Mesendoderm (in vitro differentiated cells): ENCODE data around the gene FCRL6.

ENCODE experiments used
- DNase-seq: peaks from one replicate; pipeline ENCODE4 v3.0.0; 2013
- H2AK5ac ChIP-seq: 2 replicates; pipeline ENCODE4 v1.6.1; 2013; ENCODE audit warnings: low read length, inconsistent platforms
- H2BK120ac ChIP-seq: 2 replicates; pipeline ENCODE4 v1.6.1; 2013; ENCODE audit warnings: low read depth, mild to moderate bottlenecking, low read length, moderate library complexity, mixed read lengths
- H2BK15ac ChIP-seq: replicated peaks from 2 replicates; pipeline ENCODE4 v1.6.1; 2013; ENCODE audit warnings: low read depth, mild to moderate bottlenecking, moderate library complexity
- H2BK5ac ChIP-seq: 2 replicates; pipeline ENCODE4 v1.6.1; 2013; ENCODE audit warnings: low read length, inconsistent platforms
- H3K18ac ChIP-seq: 2 replicates; pipeline ENCODE4 v1.6.1; 2013; ENCODE audit warnings: mild to moderate bottlenecking, low read length, mixed read lengths
- H3K23ac ChIP-seq: one replicate; pipeline ENCODE4 v1.6.1; 2013; ENCODE audit warnings: low read length
- H3K27ac ChIP-seq: 2 replicates; pipeline ENCODE4 v1.5.1; 2013; ENCODE audit warnings: low read depth, mild to moderate bottlenecking, inconsistent platforms, low read length, moderate library complexity
- H3K27me3 ChIP-seq: 2 replicates; pipeline ENCODE4 v1.6.1; 2013; ENCODE audit warnings: low read length, control low read depth, mild to moderate bottlenecking, inconsistent platforms; ENCODE audit not compliant: insufficient read depth, poor library complexity
- H3K36me3 ChIP-seq: 2 replicates; pipeline ENCODE4 v1.6.1; 2013; ENCODE audit warnings: low read length, inconsistent platforms; ENCODE audit not compliant: control insufficient read depth, insufficient read depth
- H3K4ac ChIP-seq: one replicate; pipeline ENCODE4 v1.6.1; 2013; ENCODE audit warnings: low read depth, mild to moderate bottlenecking, low read length, moderate library complexity
- H3K4me1 ChIP-seq: 2 replicates; pipeline ENCODE4 v1.6.1; 2013; ENCODE audit warnings: low read depth, low read length, inconsistent platforms; ENCODE audit not compliant: control insufficient read depth
- H3K4me2 ChIP-seq: 2 replicates; pipeline ENCODE4 v1.6.1; 2013; ENCODE audit warnings: low read length
- H3K4me3 ChIP-seq: 2 replicates; pipeline ENCODE4 v1.5.1; 2013; ENCODE audit warnings: mild to moderate bottlenecking, low read length
- H3K56ac ChIP-seq: one replicate; pipeline ENCODE4 v1.6.1; 2013; ENCODE audit warnings: low read length
- H3K79me1 ChIP-seq: 2 replicates; pipeline ENCODE4 v1.6.1; 2013; ENCODE audit warnings: low read length, inconsistent platforms
- H3K79me2 ChIP-seq: 2 replicates; pipeline ENCODE4 v1.6.1; 2013; ENCODE audit warnings: mild to moderate bottlenecking, low read length; ENCODE audit not compliant: control insufficient read depth, insufficient read depth
- H3K9ac ChIP-seq: 2 replicates; pipeline ENCODE4 v1.6.1; 2013; ENCODE audit warnings: low read length, inconsistent platforms
- H4K5ac ChIP-seq: one replicate; pipeline ENCODE4 v1.6.1; 2013; ENCODE audit warnings: low read length
- H4K8ac ChIP-seq: one replicate; pipeline ENCODE4 v1.6.1; 2013; ENCODE audit warnings: low read depth, mild to moderate bottlenecking, control low read depth, low read length, moderate library complexity
- WGBS: extraction: QIAGEN DNeasy Blood & Tissue Kit; methylation state at CpG from one replicate; pipeline ENCODE4 v1.1.7; 2013; ENCODE audit warnings: low lambda C conversion rate, missing lambda C conversion rate; ENCODE audit not compliant: insufficient coverage; ENCODE audit errors: extremely low coverage; 5-methylcytosine and 5-hydroxymethylcytosine counted together

Gene FCRL6

GRCh38 chr1:159848326-159848725 is 46.2 kb downstream of the FCRL6 start:
- H2BK15ac ChIP-seq, result no peak overlapping the region
- no peak overlapping the region for H2AK5ac ChIP-seq
- no peaks in the 10 kb centered on the region for H3K79me2 ChIP-seq
- H3K9ac ChIP-seq, result no peak overlapping the region
- no peak overlapping the region for H2BK5ac ChIP-seq
- H3K4me2 ChIP-seq, result no peak overlapping the region
- no peak overlapping the region for H3K56ac ChIP-seq
- no peak overlapping the region for H4K8ac ChIP-seq
- no peak overlapping the region for H3K4ac ChIP-seq
- H3K4me3 ChIP-seq, result no peak overlapping the region
- no peak overlapping the region for H3K27ac ChIP-seq
- H3K27me3 ChIP-seq, result no peaks in the 10 kb centered on the region
- no peaks in the 10 kb centered on the region for H3K36me3 ChIP-seq
- no peak overlapping the region for H3K23ac ChIP-seq
- no CpG with 5 or more reads among the region's 3 CpGs for WGBS
- no peak overlapping the region for H4K5ac ChIP-seq
- H3K4me1 ChIP-seq, result no peaks in the 10 kb centered on the region
- H3K79me1 ChIP-seq, result no peaks in the 10 kb centered on the region
- no peak for DNase-seq
- no peak overlapping the region for H3K18ac ChIP-seq
- no peak overlapping the region for H2BK120ac ChIP-seq

- Histone ChIP-seq H3K4me1 (no peaks in the 10 kb centered on the region), H3K79me2 (no peaks in the 10 kb centered on the region), H3K18ac (no peak overlapping the region), H2BK5ac (no peak overlapping the region), H3K27ac (no peak overlapping the region), H3K27me3 (no peaks in the 10 kb centered on the region), H3K79me1 (no peaks in the 10 kb centered on the region), H3K4me3 (no peak overlapping the region), H3K23ac (peak overlapping the region; percentile 66), H3K36me3 (no peaks in the 10 kb centered on the region), H2AK5ac (no peak overlapping the region), H2BK120ac (no peak overlapping the region), H3K9ac (no peak overlapping the region), H2BK15ac (no peak overlapping the region), H3K56ac (no peak overlapping the region), H4K8ac (no peak overlapping the region), H3K4ac (no peak overlapping the region), H3K4me2 (no peak overlapping the region), H4K5ac (no peak overlapping the region)
- no CpG with 5 or more reads among the region's 2 CpGs for WGBS
- no peak for DNase-seq
Measured at GRCh38 chr1:159849626-159850366, 47.6 kb downstream of the FCRL6 start.

- no peaks in the 10 kb centered on the region for H3K36me3 ChIP-seq
- no peak overlapping the region for H2BK15ac ChIP-seq
- H3K27ac ChIP-seq, result no peak overlapping the region
- no peaks in the 10 kb centered on the region for H3K79me2 ChIP-seq
- peaks cover 3% of the 10 kb centered on the region for H3K27me3 ChIP-seq
- H3K79me1 ChIP-seq, result no peaks in the 10 kb centered on the region
- H3K4me3 ChIP-seq, result no peak overlapping the region
- no peak overlapping the region for H3K56ac ChIP-seq
- no peak overlapping the region for H2AK5ac ChIP-seq
- no peak overlapping the region for H3K18ac ChIP-seq
- H3K9ac ChIP-seq, result no peak overlapping the region
- no peak overlapping the region for H3K4ac ChIP-seq
- no peaks in the 10 kb centered on the region for H3K4me1 ChIP-seq
- no CpG with 5 or more reads among the region's 1 CpG for WGBS
- H3K4me2 ChIP-seq, result no peak overlapping the region
- H4K8ac ChIP-seq, result no peak overlapping the region
- no peak overlapping the region for H3K23ac ChIP-seq
- no peak overlapping the region for H4K5ac ChIP-seq
- no peak overlapping the region for H2BK5ac ChIP-seq
- H2BK120ac ChIP-seq, result no peak overlapping the region
- no peak for DNase-seq
Measured at GRCh38 chr1:159851407-159851806, 49.2 kb downstream of the FCRL6 start.

GRCh38 chr1:159853417-159854115 is 51.4 kb downstream of the FCRL6 start:
- Histone ChIP-seq H3K27me3 (peaks cover 3% of the 10 kb centered on the region), H2AK5ac (no peak overlapping the region), H3K23ac (no peak overlapping the region)

GRCh38 chr1:159854116-159854692 is 52.0 kb downstream of the FCRL6 start:
- DNase-seq, result peak; percentile 60
- Histone ChIP-seq H3K4me1 (no peaks in the 10 kb centered on the region), H4K5ac (no peak overlapping the region), H3K27ac (no peak overlapping the region), H3K23ac (no peak overlapping the region), H4K8ac (no peak overlapping the region), H3K79me1 (no peaks in the 10 kb centered on the region), H3K4me3 (peak overlapping the region; percentile 20), H3K9ac (peak overlapping the region; percentile 77), H3K56ac (peak overlapping the region; percentile 82), H2AK5ac (no peak overlapping the region), H2BK5ac (no peak overlapping the region), H3K4ac (no peak overlapping the region), H2BK120ac (no peak overlapping the region), H3K79me2 (no peaks in the 10 kb centered on the region), H3K36me3 (no peaks in the 10 kb centered on the region), H3K18ac (no peak overlapping the region), H3K27me3 (peaks cover 3% of the 10 kb centered on the region), H2BK15ac (no peak overlapping the region), H3K4me2 (peak overlapping the region; percentile 90)
- no CpG with 5 or more reads among the region's 31 CpGs for WGBS

More at GRCh38 chr1:159853417-159854115, 51.4 kb downstream of the FCRL6 start:
- H3K4me3 ChIP-seq, result no peak overlapping the region
- no peak overlapping the region for H3K4ac ChIP-seq
- H4K5ac ChIP-seq, result no peak overlapping the region
- H3K79me1 ChIP-seq, result no peaks in the 10 kb centered on the region
- H3K9ac ChIP-seq, result no peak overlapping the region
- H3K36me3 ChIP-seq, result no peaks in the 10 kb centered on the region
- no peak overlapping the region for H2BK15ac ChIP-seq
- H2BK5ac ChIP-seq, result no peak overlapping the region
- no peak overlapping the region for H3K56ac ChIP-seq
- H3K4me1 ChIP-seq, result no peaks in the 10 kb centered on the region
- no peak overlapping the region for H4K8ac ChIP-seq
- no CpG with 5 or more reads among the region's 6 CpGs for WGBS
- H2BK120ac ChIP-seq, result no peak overlapping the region
- no peak overlapping the region for H3K27ac ChIP-seq
- no peaks in the 10 kb centered on the region for H3K79me2 ChIP-seq
- no peak overlapping the region for H3K4me2 ChIP-seq
- no peak overlapping the region for H3K18ac ChIP-seq
- DNase-seq, result no peak
